HG03139 (cell line): Measurements from ENCODE around the gene ZNF200.
"Not testable (repeated sequence)": the region's sequence is repeated elsewhere in the genome, so short reads cannot be mapped to it uniquely, and the experiment has no call there.

ENCODE experiments used
- ATAC-seq: cut with Tn5 transposase; IDR thresholded peaks from one replicate; pipeline ENCODE4 v1.9.1; 2021; ENCODE audit not compliant: unreplicated experiment

The ZNF200 gene

GRCh38 chr16:3254309-3254708 is 19.4 kb upstream of the ZNF200 start:
- ATAC-seq = no peak

GRCh38 chr16:3252967-3253366 is 18.0 kb upstream of the ZNF200 start:
- ATAC-seq = no peak

GRCh38 chr16:3249451-3249850 is 14.5 kb upstream of the ZNF200 start:
- ATAC-seq = no peak

- ATAC-seq = no peak
Measured at GRCh38 chr16:3249020-3249419, 14.1 kb upstream of the ZNF200 start.

GRCh38 chr16:3248596-3248995 is 13.6 kb upstream of the ZNF200 start:
- no peak for ATAC-seq

- ATAC-seq = no peak
Measured at GRCh38 chr16:3246876-3247275, 11.9 kb upstream of the ZNF200 start.

- ATAC-seq = no peak
Measured at GRCh38 chr16:3246002-3246401, 11.0 kb upstream of the ZNF200 start.

GRCh38 chr16:3243882-3244281 is 8.9 kb upstream of the ZNF200 start:
- no peak for ATAC-seq

GRCh38 chr16:3242709-3243108 is 7.8 kb upstream of the ZNF200 start:
- no peak for ATAC-seq

GRCh38 chr16:3241761-3242160 is 6.8 kb upstream of the ZNF200 start:
- ATAC-seq = no peak

GRCh38 chr16:3235856-3236669 is 1.1 kb upstream of the ZNF200 start:
- ATAC-seq = no peak

GRCh38 chr16:3234543-3234856 is 458 bp downstream of the ZNF200 start:
- no peak for ATAC-seq

GRCh38 chr16:3223913-3224515 is 10.9 kb downstream of the ZNF200 start:
- no peak for ATAC-seq

GRCh38 chr16:3220839-3221238 is 14.1 kb downstream of the ZNF200 start:
- ATAC-seq = no peak

- no peak for ATAC-seq
Measured at GRCh38 chr16:3216263-3216640, 18.7 kb downstream of the ZNF200 start.

- ATAC-seq = no peak
Measured at GRCh38 chr16:3215601-3216262, 19.2 kb downstream of the ZNF200 start.

GRCh38 chr16:3214904-3215600 is 19.9 kb downstream of the ZNF200 start:
- ATAC-seq = no peak

GRCh38 chr16:3212567-3212966 is 22.4 kb downstream of the ZNF200 start:
- ATAC-seq = no peak

- no peak for ATAC-seq
Measured at GRCh38 chr16:3212006-3212405, 23.0 kb downstream of the ZNF200 start.

GRCh38 chr16:3207086-3207953 is 27.6 kb downstream of the ZNF200 start:
- ATAC-seq = no peak

GRCh38 chr16:3205939-3206338 is 29.0 kb downstream of the ZNF200 start:
- ATAC-seq = not testable (repeated sequence)
